SK-N-MC (cell line): ENCODE measurements around the gene ARID1A.

Source experiments
- EZH2 ChIP-seq: fragments of 200-600 bp; sonication (generic); IDR thresholded peaks from one replicate; pipeline ENCODE4 v1.6.1; 2017; ENCODE audit warnings: antibody characterized with exemption
- FOXP2 ChIP-seq: optimal IDR thresholded peaks from 2 replicates; pipeline ENCODE3; 2011; ENCODE audit warnings: mild to moderate bottlenecking, moderate library complexity; ENCODE audit not compliant: insufficient read depth; ENCODE audit errors: extremely low read length, control extremely low read depth
- POLR2AphosphoS5 ChIP-seq: IDR thresholded peaks from 2 replicates; pipeline ENCODE4 v1.6.1; 2012; ENCODE audit warnings: mild to moderate bottlenecking, low read depth, low read length, borderline replicate concordance

- TF ChIP-seq FOXP2 (no peak), EZH2 (no peak), POLR2AphosphoS5 (no peak)
Measured at GRCh38 chr1:26780344-26780957, 84.6 kb downstream of the ARID1A start.
